Mucosa of rectum (tissue), 2 donors: ENCODE data around the gene SAMD7.

Experiments used
- H3K27ac ChIP-seq, 2 donors: one replicate each; pipeline ENCODE4 v1.7.0; 2013; ENCODE audit warnings: inconsistent platforms in 2 of 2, low read depth in 2 of 2, low read length in 2 of 2
- H3K27me3 ChIP-seq, 2 donors: one replicate each; pipeline ENCODE4 v1.7.0; 2013; ENCODE audit warnings: low read length in 2 of 2; ENCODE audit not compliant: control insufficient read depth in 2 of 2, insufficient read depth in 2 of 2
- H3K36me3 ChIP-seq, 2 donors: one replicate each; pipeline ENCODE4 v1.7.0; 2013; ENCODE audit warnings: low read length in 2 of 2; ENCODE audit not compliant: control insufficient read depth in 2 of 2, insufficient read depth in 2 of 2
- H3K4me1 ChIP-seq, 2 donors: one replicate each; pipeline ENCODE4 v1.7.0; 2013; ENCODE audit warnings: low read length in 2 of 2, mild to moderate bottlenecking in 1 of 2; ENCODE audit not compliant: control insufficient read depth in 2 of 2, insufficient read depth in 2 of 2
- H3K4me3 ChIP-seq, 2 donors: one replicate each; pipeline ENCODE4 v1.7.0; 2013; ENCODE audit warnings: low read length in 2 of 2
- H3K9ac ChIP-seq, 2 donors: one replicate each; pipeline ENCODE4 v1.7.0; 2013; ENCODE audit warnings: low read length in 2 of 2, low read depth in 1 of 2, mild to moderate bottlenecking in 1 of 2
- H3K9me3 ChIP-seq, 2 donors: one replicate each; pipeline ENCODE4 v1.7.0; 2013; ENCODE audit warnings: low read length in 2 of 2; ENCODE audit not compliant: control insufficient read depth in 2 of 2
- donor health status: healthy.
- donor health status: Normal muscosa, but diverticular disease.

The SAMD7 gene

DNA sequence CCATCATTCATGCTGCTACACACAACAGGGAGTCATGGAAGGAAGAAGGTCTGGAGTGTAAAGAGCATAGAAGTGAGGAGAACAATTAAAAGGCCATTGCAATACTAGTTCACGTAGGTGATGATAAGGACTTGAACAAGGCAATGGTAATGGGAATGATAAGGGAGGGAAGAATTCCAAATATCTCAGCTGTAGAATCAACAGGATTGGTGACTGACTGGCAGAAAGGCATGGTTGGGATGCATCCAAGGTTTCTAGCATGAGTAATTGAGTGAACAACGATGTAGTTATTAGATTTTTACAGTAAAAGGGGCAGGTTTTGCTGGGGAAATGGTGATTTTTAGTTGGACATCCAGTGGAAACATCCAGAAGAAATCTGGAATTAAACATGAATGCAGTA is 52.8 kb downstream of the SAMD7 start:
- Histone ChIP-seq H3K36me3 (no peaks in the 10 kb centered on the region), H3K27ac (no peak overlapping the region), H3K9me3 (no peaks in the 10 kb centered on the region), H3K4me1 (peaks cover 13 to 16% of the 10 kb centered on the region in 2 donors), H3K9ac (no peak overlapping the region), H3K27me3 (no peaks in the 10 kb centered on the region), H3K4me3 (no peak overlapping the region)

DNA sequence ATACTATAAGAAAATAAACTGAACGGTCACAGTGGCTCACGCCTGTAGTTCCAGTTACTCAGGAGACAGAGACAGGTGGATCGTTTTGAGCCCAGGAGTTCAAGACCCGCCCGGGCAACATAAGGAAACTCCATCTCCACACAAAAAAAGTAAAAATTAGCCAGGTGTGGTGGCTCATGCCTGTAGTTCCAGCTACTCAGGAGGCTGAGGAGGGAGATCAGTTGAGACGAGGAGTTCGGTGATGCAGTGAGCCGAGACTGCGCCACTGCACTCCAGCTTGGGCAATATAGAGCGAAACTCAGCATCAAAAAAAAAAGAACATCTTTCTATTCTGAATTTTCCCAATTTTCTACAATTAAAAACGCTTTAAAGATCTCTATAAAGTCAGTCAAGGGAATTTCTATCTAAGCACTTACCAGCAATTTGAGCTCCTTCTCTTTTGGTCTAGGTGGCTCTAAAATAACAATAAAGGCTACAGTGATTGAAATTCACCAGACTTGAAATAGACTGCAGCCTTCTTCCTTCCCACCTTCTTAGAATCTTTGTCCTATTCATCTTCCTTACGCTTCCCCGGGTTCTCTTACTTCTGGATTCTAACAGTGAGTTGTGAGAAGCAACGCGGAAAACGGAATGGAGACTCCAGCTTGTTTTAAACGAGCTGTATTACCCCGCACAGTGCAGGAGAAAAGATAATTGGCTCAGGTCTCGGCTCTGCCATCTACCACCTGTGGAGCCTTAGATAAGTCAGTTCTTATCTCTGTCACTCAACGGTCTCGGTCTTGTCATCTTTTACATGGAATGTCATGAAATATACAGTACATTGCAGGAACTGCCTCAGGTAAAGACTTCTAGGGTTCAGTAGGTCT is 54.4 kb downstream of the SAMD7 start:
- H3K36me3 ChIP-seq: no peaks in the 10 kb centered on the region
- H3K9me3 ChIP-seq: no peaks in the 10 kb centered on the region
- peak overlapping the region; percentile 97 to 98 for H3K4me3 ChIP-seq
- H3K9ac ChIP-seq: peak overlapping the region; percentile 92 to 96
- no peaks in the 10 kb centered on the region for H3K27me3 ChIP-seq
- peak overlapping the region; percentile 86 to 89 for H3K27ac ChIP-seq
- H3K4me1 ChIP-seq: peaks cover 13 to 16% of the 10 kb centered on the region in 2 donors

DNA sequence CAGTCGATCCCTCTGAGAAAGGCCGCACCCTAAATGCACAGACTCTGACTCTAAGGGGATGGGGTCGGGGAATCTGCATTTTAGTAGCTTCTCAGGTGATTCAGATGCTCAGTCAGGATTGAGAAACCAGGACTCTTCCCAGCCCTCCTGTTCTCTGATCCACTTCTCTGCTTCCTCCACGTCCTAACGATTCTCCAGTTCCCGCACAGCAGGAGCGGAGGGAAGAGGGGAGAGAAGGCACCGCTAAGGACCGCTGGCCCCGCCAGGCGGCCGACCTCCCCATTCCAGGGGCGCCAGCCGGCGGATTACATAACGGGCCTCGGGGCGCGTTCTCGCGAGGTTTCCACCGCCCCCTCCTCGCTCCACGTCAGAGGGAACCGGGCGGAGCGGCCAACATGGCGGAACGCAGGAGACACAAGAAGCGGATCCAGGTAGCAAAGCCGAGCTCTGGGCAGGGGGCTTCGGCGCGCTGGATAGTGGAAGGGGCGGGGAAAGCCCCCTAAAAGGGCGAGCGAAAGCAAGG is 55.1 kb downstream of the SAMD7 start, which contains the start of gene SEC62:
TSS of gene SEC62 (plus strand) at position 380 of the 523 bp plus-strand sequence. CDS start at position 396, 16 bp downstream.
- Histone ChIP-seq H3K27ac (peak within 1 kb of the TSS; percentile 86 to 89), H3K4me3 (peak within 1 kb of the TSS; percentile 97 to 98), H3K36me3 (peaks cover 0 to 3% of the 10 kb centered on the region in 2 donors), H3K9me3 (no peaks in the 10 kb centered on the region), H3K4me1 (peaks cover 13 to 16% of the 10 kb centered on the region in 2 donors), H3K27me3 (no peaks in the 10 kb centered on the region), H3K9ac (peak within 1 kb of the TSS; percentile 92 to 96)

- H3K36me3 ChIP-seq: peaks cover 0 to 3% of the 10 kb centered on the region in 2 donors
- no peaks in the 10 kb centered on the region for H3K9me3 ChIP-seq
- H3K27ac ChIP-seq: peak overlapping the region; percentile 86 to 89
- peak overlapping the region; percentile 97 to 98 for H3K4me3 ChIP-seq
- H3K4me1 ChIP-seq: peaks cover 13 to 16% of the 10 kb centered on the region in 2 donors
- no peaks in the 10 kb centered on the region for H3K27me3 ChIP-seq
- H3K9ac ChIP-seq: peak overlapping the region; percentile 92 to 96
Measured at GRCh38 chr3:169966951-169967915, 55.9 kb downstream of the SAMD7 start.

DNA sequence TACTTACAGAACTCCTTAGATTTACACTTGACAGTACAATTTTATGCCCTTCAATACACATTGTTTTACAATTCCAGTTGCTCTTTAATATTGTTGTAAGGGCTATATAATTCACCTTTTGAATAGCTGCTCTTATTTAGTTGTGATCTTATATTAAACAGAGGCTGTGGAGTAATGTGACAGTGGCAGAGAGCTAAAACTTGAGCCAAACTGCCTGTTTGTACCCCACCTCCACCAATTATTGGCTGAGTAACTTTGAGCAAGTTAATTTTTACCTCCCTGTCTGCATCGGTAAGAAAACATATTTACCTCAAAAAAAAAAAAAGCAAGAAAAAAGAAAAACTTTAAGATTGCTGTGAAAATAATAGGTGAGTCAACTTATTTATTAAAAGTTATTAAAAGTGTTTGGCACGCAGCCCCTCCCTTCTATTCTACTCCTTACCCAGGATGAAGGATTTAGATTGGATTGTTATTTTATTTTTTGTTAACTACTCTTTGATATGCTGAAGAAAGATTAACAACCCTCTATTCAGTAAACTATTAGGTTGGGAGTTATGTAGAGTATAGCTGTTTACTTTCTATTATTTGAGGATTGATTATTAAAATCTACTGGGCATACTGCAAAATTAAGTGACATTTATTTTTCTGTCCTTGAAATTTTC is 57.0 kb downstream of the SAMD7 start:
- Histone ChIP-seq H3K36me3 (peaks cover 0 to 3% of the 10 kb centered on the region in 2 donors), H3K27me3 (no peaks in the 10 kb centered on the region), H3K4me1 (peaks cover 13 to 16% of the 10 kb centered on the region in 2 donors), H3K9me3 (no peaks in the 10 kb centered on the region), H3K4me3 (peak overlapping the region; percentile 97 to 98), H3K27ac (no peak overlapping the region), H3K9ac (peak overlapping the region; percentile 19 to 96)

- H3K4me1 ChIP-seq: peaks cover 13 to 16% of the 10 kb centered on the region in 2 donors
- H3K4me3 ChIP-seq: no peak overlapping the region
- H3K27ac ChIP-seq: no peak overlapping the region
- no peaks in the 10 kb centered on the region for H3K27me3 ChIP-seq
- no peaks in the 10 kb centered on the region for H3K9me3 ChIP-seq
- peaks cover under 1 to 3% of the 10 kb centered on the region in 2 donors for H3K36me3 ChIP-seq
- no peak overlapping the region for H3K9ac ChIP-seq
Measured at GRCh38 chr3:169969174-169970095, 58.1 kb downstream of the SAMD7 start.

DNA sequence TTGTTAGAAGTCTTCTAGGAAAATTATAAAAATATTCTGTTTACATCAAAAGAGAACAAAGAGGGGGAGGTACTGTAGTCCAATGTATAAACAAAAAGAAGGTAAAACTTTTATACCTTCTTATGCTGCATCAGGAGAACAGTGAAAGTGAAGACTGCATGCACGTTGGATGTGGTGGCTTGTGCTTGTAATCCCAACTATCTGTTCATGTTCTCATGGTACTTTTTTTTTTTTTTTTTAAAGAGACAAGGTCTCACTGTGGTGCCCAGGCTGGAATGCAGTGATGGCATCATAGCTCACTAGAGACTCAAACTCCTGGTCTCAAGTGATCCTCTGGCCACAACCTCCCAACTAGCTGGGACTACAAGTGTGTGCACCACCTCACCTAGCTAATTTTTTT is 59.5 kb downstream of the SAMD7 start:
- Histone ChIP-seq H3K9me3 (no peaks in the 10 kb centered on the region), H3K4me3 (no peak overlapping the region), H3K27ac (no peak overlapping the region), H3K27me3 (no peaks in the 10 kb centered on the region), H3K4me1 (peaks cover 13 to 16% of the 10 kb centered on the region in 2 donors), H3K9ac (no peak overlapping the region), H3K36me3 (peaks cover 3 to 7% of the 10 kb centered on the region in 2 donors)

- Histone ChIP-seq H3K27ac (no peak overlapping the region), H3K9me3 (no peaks in the 10 kb centered on the region), H3K36me3 (peaks cover 6 to 10% of the 10 kb centered on the region in 2 donors), H3K9ac (no peak overlapping the region), H3K4me1 (peaks cover 7 to 16% of the 10 kb centered on the region in 2 donors), H3K4me3 (no peak overlapping the region), H3K27me3 (no peaks in the 10 kb centered on the region)
Measured at GRCh38 chr3:169971522-169971921, 60.1 kb downstream of the SAMD7 start.

GRCh38 chr3:169980055-169980454 is 68.7 kb downstream of the SAMD7 start:
- Histone ChIP-seq H3K4me3 (no peak overlapping the region), H3K4me1 (no peaks in the 10 kb centered on the region), H3K27me3 (no peaks in the 10 kb centered on the region), H3K27ac (no peak overlapping the region), H3K9me3 (no peaks in the 10 kb centered on the region), H3K9ac (no peak overlapping the region), H3K36me3 (peaks cover 58% of the 10 kb centered on the region in 2 donors)
